Large intestine (tissue), 3 donors: Measurements from ENCODE around the gene TNNT3. TPM values are rescaled to one million over a fixed set of nuclear protein-coding genes. Genes with fewer than 3 reads are reported as not detected.
A peak's percentile ranks its signal among the peaks of the same experiment; 100 is the strongest.
"Not testable (repeated sequence)": the region's sequence is repeated elsewhere in the genome, so short reads cannot be mapped to it uniquely, and the experiment has no call there.

Experiments
- DNase-seq, 2 donors: peaks; one replicate each; pipeline versions ENCODE4 v3.0.0 to v3.0.0-alpha.2; 2013
- H3K27ac ChIP-seq: one replicate; pipeline ENCODE4 v1.5.1; 2013; ENCODE audit warnings: low read length
- H3K27me3 ChIP-seq: 2 replicates; pipeline ENCODE4 v1.6.1; 2013; ENCODE audit warnings: low read length; ENCODE audit not compliant: control insufficient read depth, insufficient read depth
- H3K36me3 ChIP-seq: 2 replicates; pipeline ENCODE4 v1.6.1; 2013; ENCODE audit warnings: low read length; ENCODE audit not compliant: control insufficient read depth, insufficient read depth
- H3K4me1 ChIP-seq: one replicate; pipeline ENCODE4 v1.6.1; 2013; ENCODE audit warnings: low read length; ENCODE audit not compliant: control insufficient read depth, insufficient read depth
- H3K4me3 ChIP-seq: one replicate; pipeline ENCODE4 v1.5.1; 2013; ENCODE audit warnings: low read length
- H3K9me3 ChIP-seq: one replicate; pipeline ENCODE4 v1.6.1; 2013; ENCODE audit warnings: mild to moderate bottlenecking, low read depth, low read length, moderate library complexity; ENCODE audit not compliant: control insufficient read depth
- WGBS: methylation state at CpG from one replicate; pipeline ENCODE4 v1.1.5; 2013; ENCODE audit warnings: low lambda C conversion rate; ENCODE audit not compliant: insufficient coverage; 5-methylcytosine and 5-hydroxymethylcytosine counted together
- polyA plus RNA-seq: library from polyadenylated mRNA; unstranded; fragments of 120-200 nt; gene quantifications from one replicate; pipeline ENCODE4 v1.2.1, GENCODE V29; 2013

TNNT3 gene
- polyA plus RNA-seq, 1 donor = 11.9 TPM

DNA sequence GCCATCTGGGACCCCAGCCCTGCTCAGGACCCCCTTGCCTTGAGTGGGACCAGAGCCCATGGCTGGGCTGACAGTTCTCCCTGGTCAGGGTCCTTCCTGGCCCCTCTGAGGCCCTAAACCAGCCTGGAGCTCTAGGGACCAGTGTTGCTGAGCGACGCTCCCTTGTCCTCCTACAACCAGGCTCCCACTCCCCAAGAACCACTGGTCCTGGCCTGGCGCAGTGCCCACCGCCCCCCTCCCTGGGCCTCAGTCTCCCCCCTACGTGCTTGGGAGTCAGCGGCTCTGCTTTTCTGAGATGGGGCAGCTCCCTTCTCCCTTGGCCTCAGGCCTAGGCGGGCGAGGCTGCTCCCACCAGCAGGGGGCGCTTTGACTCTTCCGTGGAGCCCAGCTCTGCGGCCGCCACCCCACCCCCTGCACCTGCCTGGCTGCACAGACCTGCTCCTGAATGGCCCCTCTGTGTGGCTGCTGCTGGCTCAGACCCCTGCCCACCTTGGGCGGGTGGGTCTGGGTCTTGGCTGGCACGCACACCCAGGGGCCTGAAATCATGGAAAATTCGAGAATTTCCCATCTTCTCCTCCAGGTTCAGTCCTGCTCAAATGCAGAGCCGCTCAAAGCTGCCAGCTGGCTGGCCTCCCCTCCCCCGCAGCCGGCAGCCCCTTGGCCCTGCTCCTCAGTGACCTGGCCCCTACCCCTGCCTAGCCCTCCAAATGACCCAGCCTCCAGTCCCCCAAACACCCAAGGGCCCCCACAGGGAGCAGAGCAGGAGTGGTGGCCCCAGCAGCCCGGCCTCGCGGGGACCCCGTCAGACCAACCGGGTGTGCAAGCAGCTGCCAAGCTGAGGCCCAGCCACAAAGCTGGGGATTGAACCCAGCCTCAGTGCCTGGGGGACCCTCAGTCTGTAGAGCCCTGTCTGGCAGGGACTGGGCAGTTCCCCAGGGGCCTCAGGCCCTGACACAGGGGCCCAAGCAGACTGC is 37.0 kb upstream of the TNNT3 start:
- H3K4me3 ChIP-seq = no peak overlapping the region
- no peaks in the 10 kb centered on the region for H3K36me3 ChIP-seq
- peak overlapping the region; percentile 45 for H3K27ac ChIP-seq
- H3K27me3 ChIP-seq = no peaks in the 10 kb centered on the region
- H3K4me1 ChIP-seq = peaks cover 13% of the 10 kb centered on the region
- WGBS = no CpG with 5 or more reads among the region's 23 CpGs
- DNase-seq = peak; percentile 71 to 77
- no peaks in the 10 kb centered on the region for H3K9me3 ChIP-seq

DNA sequence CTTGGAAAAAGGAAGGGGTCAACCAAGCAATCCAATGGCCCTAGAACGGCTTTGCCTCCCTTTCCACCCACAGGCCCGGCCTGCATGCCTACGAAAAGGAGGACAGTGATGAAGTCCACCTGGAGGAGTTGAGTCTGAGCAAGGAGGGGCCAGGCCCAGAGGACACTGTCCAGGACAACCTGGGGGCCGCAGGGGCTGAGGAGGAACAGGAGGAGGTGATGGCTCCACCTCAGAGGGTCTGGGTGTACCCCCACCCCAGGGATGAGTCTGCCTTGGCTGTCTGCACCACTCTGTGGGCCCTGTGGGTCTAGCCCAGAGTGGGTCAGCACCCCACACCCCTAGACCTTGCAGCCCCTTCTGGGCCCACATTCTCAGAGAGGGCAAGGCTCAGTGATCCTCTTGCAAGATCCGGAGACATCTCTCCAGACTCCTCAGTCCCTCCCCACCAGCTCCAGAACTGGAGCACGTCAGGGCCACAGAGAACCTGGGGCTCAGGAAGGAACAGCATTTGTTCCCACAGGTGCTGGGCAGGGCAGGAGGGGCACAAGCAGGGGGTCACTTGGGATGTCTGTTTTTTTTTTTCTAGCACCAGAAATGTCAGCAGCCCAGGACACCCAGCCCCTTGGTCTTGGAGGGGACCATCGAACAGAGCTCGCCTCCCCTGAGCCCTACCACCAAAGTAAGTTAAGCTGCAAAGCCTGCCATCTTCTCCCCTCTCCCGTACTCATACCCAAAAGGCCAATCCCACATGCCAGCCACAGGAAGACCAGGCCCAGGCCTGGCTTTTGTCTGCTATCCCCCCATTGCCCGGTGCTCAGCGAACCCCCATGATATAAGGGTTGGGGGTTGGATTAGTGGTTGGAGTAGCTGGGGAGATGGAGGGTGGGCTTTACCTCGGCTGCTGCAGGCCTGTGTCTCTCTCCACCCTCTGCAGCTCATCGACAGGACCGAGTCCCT is 35.9 kb upstream of the TNNT3 start:
- no peak overlapping the region for H3K4me3 ChIP-seq
- WGBS = no CpG with 5 or more reads among the region's 14 CpGs
- DNase-seq = no peak
- H3K9me3 ChIP-seq = no peaks in the 10 kb centered on the region
- H3K36me3 ChIP-seq = no peaks in the 10 kb centered on the region
- no peaks in the 10 kb centered on the region for H3K27me3 ChIP-seq
- no peak overlapping the region for H3K27ac ChIP-seq
- H3K4me1 ChIP-seq = peaks cover 11% of the 10 kb centered on the region

- WGBS = 100% methylated on average over 1 of the region's 5 CpGs
- H3K36me3 ChIP-seq = no peaks in the 10 kb centered on the region
- H3K4me1 ChIP-seq = peaks cover 11% of the 10 kb centered on the region
- no peaks in the 10 kb centered on the region for H3K27me3 ChIP-seq
- no peak for DNase-seq
- no peaks in the 10 kb centered on the region for H3K9me3 ChIP-seq
- H3K4me3 ChIP-seq = no peak overlapping the region
- H3K27ac ChIP-seq = no peak overlapping the region
These were observed 35.2 kb upstream of the TNNT3 start for GRCh38 chr11:1884303-1884700.

DNA sequence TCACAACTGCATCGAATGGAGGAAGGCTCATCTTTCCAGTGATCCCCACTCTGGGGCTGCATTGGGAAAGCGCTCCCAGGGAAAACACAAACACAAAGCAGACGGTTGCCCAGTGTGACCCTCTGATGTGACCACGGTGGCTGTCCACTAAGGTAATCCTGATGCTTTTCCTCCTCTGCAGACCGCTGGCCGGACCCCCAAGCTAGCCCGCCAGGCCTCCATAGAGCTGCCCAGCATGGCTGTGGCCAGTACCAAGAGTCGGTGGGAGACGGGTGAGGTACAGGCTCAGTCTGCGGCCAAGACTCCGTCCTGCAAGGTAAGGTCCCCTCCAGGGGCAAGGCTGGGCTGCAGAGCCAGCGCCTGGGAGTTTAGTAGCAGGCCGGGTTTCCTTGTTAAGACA is 33.0 kb upstream of the TNNT3 start:
- H3K36me3 ChIP-seq, H3K4me3 ChIP-seq, DNase-seq, H3K9me3 ChIP-seq, H3K27me3 ChIP-seq, H3K27ac ChIP-seq: not testable (repeated sequence)
- whole genome bisulfite sequencing = no CpG with 5 or more reads among the region's 13 CpGs
- H3K4me1 ChIP-seq = peaks cover 11% of the 10 kb centered on the region

- no peaks in the 10 kb centered on the region for H3K36me3 ChIP-seq
- no peak overlapping the region for H3K27ac ChIP-seq
- DNase-seq = no peak
- peaks cover 2% of the 10 kb centered on the region for H3K4me1 ChIP-seq
- no peaks in the 10 kb centered on the region for H3K27me3 ChIP-seq
- WGBS = no CpG with 5 or more reads among the region's 11 CpGs
- no peaks in the 10 kb centered on the region for H3K9me3 ChIP-seq
- no peak overlapping the region for H3K4me3 ChIP-seq
These were observed 31.8 kb upstream of the TNNT3 start for GRCh38 chr11:1887451-1888346.

- H3K27me3 ChIP-seq = no peaks in the 10 kb centered on the region
These were observed 31.2 kb upstream of the TNNT3 start for GRCh38 chr11:1888347-1888753.

GRCh38 chr11:1888811-1889210 is 30.7 kb upstream of the TNNT3 start:
- no peak for DNase-seq
- Histone ChIP-seq H3K9me3 (no peaks in the 10 kb centered on the region), H3K4me3 (no peak overlapping the region), H3K27ac (no peak overlapping the region), H3K4me1 (no peaks in the 10 kb centered on the region), H3K27me3 (no peaks in the 10 kb centered on the region), H3K36me3 (no peaks in the 10 kb centered on the region)
- WGBS = no CpG with 5 or more reads among the region's 6 CpGs

More at GRCh38 chr11:1888347-1888753, 31.2 kb upstream of the TNNT3 start:
- H3K27ac ChIP-seq = no peak overlapping the region
- no peak overlapping the region for H3K4me3 ChIP-seq
- no peaks in the 10 kb centered on the region for H3K4me1 ChIP-seq
- H3K36me3 ChIP-seq = no peaks in the 10 kb centered on the region
- no peaks in the 10 kb centered on the region for H3K9me3 ChIP-seq
- DNase-seq = no peak
- WGBS = no CpG with 5 or more reads among the region's 9 CpGs

DNA sequence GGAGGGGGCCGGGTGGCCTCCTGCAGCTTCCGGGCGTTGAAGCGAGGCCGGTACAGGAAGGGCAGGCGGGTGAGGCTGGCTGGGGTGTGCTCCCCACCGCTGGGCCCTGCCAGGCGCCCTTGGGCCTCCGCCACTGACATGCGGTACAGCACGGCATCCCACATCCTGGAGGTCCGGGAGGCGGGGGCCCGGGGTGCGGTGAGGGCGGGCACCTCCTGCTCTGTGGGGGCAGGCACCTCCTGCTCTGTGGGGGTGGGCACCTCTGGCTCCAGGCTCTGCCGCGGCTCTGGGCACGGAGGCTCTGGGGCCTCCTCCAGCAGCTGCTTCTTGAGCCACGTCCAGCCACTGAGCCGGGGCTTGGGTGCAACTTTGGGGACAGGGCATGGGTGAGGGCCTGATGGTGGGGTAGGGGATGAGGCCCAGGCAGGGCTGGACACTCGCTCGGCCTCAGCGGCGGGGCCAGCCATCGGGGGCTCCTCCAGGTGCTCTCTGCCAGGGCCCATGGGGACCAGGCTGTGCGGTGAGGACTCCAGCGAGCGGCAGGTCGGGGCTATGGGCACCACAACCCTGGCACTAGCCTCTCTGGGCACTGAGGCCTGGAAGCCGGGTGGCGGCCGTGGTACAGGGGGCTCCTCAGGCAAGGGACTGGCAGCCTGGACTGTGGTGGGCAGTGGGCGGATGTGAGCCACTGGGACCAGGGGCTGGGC is 30.1 kb upstream of the TNNT3 start:
- no peaks in the 10 kb centered on the region for H3K9me3 ChIP-seq
- no peaks in the 10 kb centered on the region for H3K4me1 ChIP-seq
- no peak for DNase-seq
- no peaks in the 10 kb centered on the region for H3K27me3 ChIP-seq
- WGBS = no CpG with 5 or more reads among the region's 34 CpGs
- H3K27ac ChIP-seq = no peak overlapping the region
- H3K36me3 ChIP-seq = no peaks in the 10 kb centered on the region
- no peak overlapping the region for H3K4me3 ChIP-seq

GRCh38 chr11:1889941-1890855 is 29.3 kb upstream of the TNNT3 start:
- DNase-seq = no peak
- H3K36me3 ChIP-seq = no peaks in the 10 kb centered on the region
- H3K9me3 ChIP-seq = no peaks in the 10 kb centered on the region
- no CpG with 5 or more reads among the region's 33 CpGs for WGBS
- H3K27me3 ChIP-seq = no peaks in the 10 kb centered on the region
- H3K4me1 ChIP-seq = no peaks in the 10 kb centered on the region
- no peak overlapping the region for H3K27ac ChIP-seq
- no peak overlapping the region for H3K4me3 ChIP-seq
